A673 (cell line): ENCODE data around the gene AAR2. TPM values are rescaled to one million over a fixed set of nuclear protein-coding genes. Genes with fewer than 3 reads are reported as not detected.

Experiments
- BruUV-seq: library from RNA; stranded (reverse); fragments of 400-500 nt; replicated peaks from 2 replicates; lab custom pipeline; 2021; lab: Mats Ljungman, UMichigan
- CTCF ChIA-PET: fragments of 300-600 bp; sonication (Branson Sonifier 250); formaldehyde crosslinking; loops from one replicate; lab custom pipeline; 2022; ENCODE audit warnings: antibody characterized with exemption; lab: Charles Lee
- POLR2A ChIA-PET: fragments of 300-600 bp; sonication (Branson Sonifier 250); formaldehyde crosslinking; loops from one replicate; lab custom pipeline; 2022; ENCODE audit warnings: antibody characterized with exemption; ENCODE audit not compliant: low non-redundant PET; lab: Charles Lee
- DNase-seq: peaks from one replicate; pipeline ENCODE4 v3.0.0-alpha.2; 2015; ENCODE audit warnings: low spot score
- H3K27ac ChIP-seq: fragments of 200-600 bp; sonication (generic); 2 replicates; pipeline ENCODE4 v1.5.1; 2016; ENCODE audit warnings: mixed run types, low read depth, mild to moderate bottlenecking, mixed read lengths, antibody characterized with exemption, low read length; ENCODE audit not compliant: poor library complexity, severe bottlenecking
- H3K27me3 ChIP-seq: fragments of 200-600 bp; sonication (generic); replicated peaks from 2 replicates; pipeline ENCODE4 v1.6.1; 2017; ENCODE audit warnings: mixed run types, low read depth, mild to moderate bottlenecking, mixed read lengths, antibody characterized with exemption, low read length; ENCODE audit not compliant: insufficient read depth, poor library complexity
- H3K36me3 ChIP-seq: fragments of 200-600 bp; sonication (generic); 2 replicates; pipeline ENCODE4 v1.6.1; 2016; ENCODE audit warnings: mixed run types, mild to moderate bottlenecking, mixed read lengths, antibody characterized with exemption, low read length; ENCODE audit not compliant: insufficient read depth, poor library complexity, severe bottlenecking
- H3K4me1 ChIP-seq: fragments of 200-600 bp; sonication (generic); 2 replicates; pipeline ENCODE4 v1.6.1; 2017; ENCODE audit warnings: mixed run types, mild to moderate bottlenecking, mixed read lengths, antibody characterized with exemption, low read length; ENCODE audit not compliant: insufficient read depth, poor library complexity, severe bottlenecking
- H3K4me3 ChIP-seq: fragments of 200-600 bp; sonication (generic); 2 replicates; pipeline ENCODE4 v1.5.1; 2016; ENCODE audit warnings: low read depth, mixed run types, mild to moderate bottlenecking, mixed read lengths, low read length; ENCODE audit not compliant: poor library complexity, severe bottlenecking
- H3K9me3 ChIP-seq: fragments of 200-600 bp; sonication (generic); 2 replicates; pipeline ENCODE4 v1.6.1; 2016; ENCODE audit warnings: mixed run types, low read depth, mild to moderate bottlenecking, mixed read lengths, antibody characterized with exemption, low read length; ENCODE audit not compliant: poor library complexity, severe bottlenecking
- CTCF ChIP-seq: fragments of 300-800, 200-600 bp; sonication (generic); conservative IDR thresholded peaks from 2 replicates; pipeline ENCODE4 v1.5.1; 2017; ENCODE audit warnings: low read depth, mild to moderate bottlenecking, antibody characterized with exemption, low read length, moderate library complexity, mixed read lengths
- EZH2 ChIP-seq: fragments of 200-600 bp; sonication (generic); IDR thresholded peaks from 2 replicates; pipeline ENCODE4 v1.6.1; 2017; ENCODE audit warnings: borderline replicate concordance, low read depth, mild to moderate bottlenecking, mixed read lengths, antibody characterized with exemption, low read length; ENCODE audit not compliant: poor library complexity, severe bottlenecking
- intact Hi-C: fragments of 100-400 bp; cut with micrococcal nuclease; formaldehyde crosslinking; loops from one replicate; pipeline ENCODE4 v1.10.0; 2022; ENCODE audit not compliant: unreplicated experiment
- total RNA-seq: library from RNA; stranded (reverse); gene quantifications from 2 replicates; pipeline ENCODE4 v1.2.3, GENCODE V29; 2021

Gene AAR2
- total RNA-seq, 1 experiment from 2014 or later, result 33.6 TPM

DNA sequence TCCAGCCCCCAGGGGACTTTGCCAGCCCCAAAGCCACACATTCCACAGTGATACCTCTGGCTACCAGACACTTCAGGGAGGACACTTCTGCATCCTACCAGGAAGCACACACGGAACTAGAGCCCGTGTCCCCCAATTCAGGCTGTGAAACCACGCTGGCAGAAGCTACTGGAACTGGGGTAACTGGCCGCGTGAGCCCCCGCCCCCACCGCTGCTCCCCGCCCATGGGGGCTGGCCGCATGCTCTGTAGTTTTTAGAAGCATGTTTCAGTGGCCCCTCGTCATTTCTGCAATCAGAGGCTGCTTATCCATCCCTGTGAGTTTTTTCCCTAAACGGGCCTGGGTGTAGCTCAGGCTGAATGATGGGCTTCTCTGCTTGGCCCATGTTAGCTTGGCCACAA, 28.7 kb upstream of the AAR2 start:
- ChIA-PET POLR2A (no interaction called here), CTCF (interaction anchor here (0.6 kb wide), 1 partner anchor 1354 kb away, joined by 3 read pairs; no protein-coding TSS in a partner anchor)
- Histone ChIP-seq H3K9me3 (no peaks in the 10 kb centered on the region), H3K27me3 (no peaks in the 10 kb centered on the region), H3K4me1 (no peaks in the 10 kb centered on the region), H3K27ac (no peak overlapping the region), H3K4me3 (no peak overlapping the region), H3K36me3 (no peaks in the 10 kb centered on the region)
- no peak for DNase-seq
- intact Hi-C loops, result no loop called here
- no TSS peak for BruUV-seq
- TF ChIP-seq CTCF (no peak), EZH2 (no peak)

GRCh38 chr20:36208257-36208656, 28.0 kb upstream of the AAR2 start:
- TF ChIP-seq EZH2 (no peak), CTCF (no peak)
- CTCF ChIA-PET, result no interaction called here
- POLR2A ChIA-PET, result no interaction called here
- no peaks in the 10 kb centered on the region for H3K9me3 ChIP-seq
- H3K27ac ChIP-seq, result no peak overlapping the region
- H3K36me3 ChIP-seq, result no peaks in the 10 kb centered on the region
- no TSS peak for BruUV-seq
- H3K4me3 ChIP-seq, result no peak overlapping the region
- DNase-seq, result no peak
- no peaks in the 10 kb centered on the region for H3K4me1 ChIP-seq
- H3K27me3 ChIP-seq, result no peaks in the 10 kb centered on the region
- intact Hi-C loops, result no loop called here

GRCh38 chr20:36210436-36211021, 25.7 kb upstream of the AAR2 start:
- no peak for DNase-seq

More at GRCh38 chr20:36210436-36211021, 25.7 kb upstream of the AAR2 start:
- ChIA-PET CTCF (interaction anchor here (0.5 to 1.6 kb wide), 2 partner anchors 8 to 622 kb away, joined by 4 read pairs; no protein-coding TSS in a partner anchor), POLR2A (no interaction called here)
- intact Hi-C loops, result loop anchor here (10.0 kb wide), 1 partner anchor 674 kb away; no protein-coding TSS in a partner anchor
- TF ChIP-seq EZH2 (no peak), CTCF (0 out of 2 replicates have a peak, but pooled peaks have one; percentile 10)
- BruUV-seq, result no TSS peak
- Histone ChIP-seq H3K36me3 (no peaks in the 10 kb centered on the region), H3K4me3 (no peak overlapping the region), H3K27ac (no peak overlapping the region), H3K27me3 (no peaks in the 10 kb centered on the region), H3K4me1 (no peaks in the 10 kb centered on the region), H3K9me3 (no peaks in the 10 kb centered on the region)
